ENCODE measurements around the gene TNIK.
"Not testable (repeated sequence)": the region's sequence is repeated elsewhere in the genome, so short reads cannot be mapped to it uniquely, and the experiment has no call there.

The TNIK gene

GRCh38 chr3:171157286-171157685 is 302.9 kb downstream of the TNIK start:
- no peak for DNase-seq

DNA sequence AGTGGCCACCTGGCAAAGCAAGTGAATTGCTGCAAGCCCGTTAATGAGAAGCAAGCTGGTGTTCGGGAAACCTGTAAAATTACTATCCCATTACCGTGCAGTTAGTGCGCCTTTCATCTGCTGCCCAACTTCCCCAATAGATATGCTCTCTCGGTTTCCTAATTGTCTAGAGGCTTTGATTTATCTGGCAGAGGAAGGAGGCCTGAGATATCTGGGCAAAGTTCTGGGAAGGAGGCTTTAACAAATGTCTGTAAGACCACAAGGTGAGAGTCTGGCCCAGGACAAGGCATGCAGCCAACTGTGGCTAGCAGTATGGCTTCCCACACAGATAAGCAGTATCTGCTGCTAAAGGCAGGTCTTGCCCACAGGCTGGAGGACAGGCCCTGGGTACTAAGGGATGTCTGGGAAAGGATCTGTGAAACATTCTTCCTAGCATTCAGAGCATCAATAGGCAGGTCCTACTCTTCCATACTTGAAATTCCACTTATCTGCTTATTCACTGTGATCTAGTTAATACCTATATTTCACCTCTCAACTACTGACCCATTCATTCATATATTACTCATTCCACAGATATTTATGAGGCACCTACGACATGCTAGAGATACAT is 303.7 kb downstream of the TNIK start:
- no peak for DNase-seq

- no peak for DNase-seq
Measured at GRCh38 chr3:171155122-171155700, 305.0 kb downstream of the TNIK start.

DNA sequence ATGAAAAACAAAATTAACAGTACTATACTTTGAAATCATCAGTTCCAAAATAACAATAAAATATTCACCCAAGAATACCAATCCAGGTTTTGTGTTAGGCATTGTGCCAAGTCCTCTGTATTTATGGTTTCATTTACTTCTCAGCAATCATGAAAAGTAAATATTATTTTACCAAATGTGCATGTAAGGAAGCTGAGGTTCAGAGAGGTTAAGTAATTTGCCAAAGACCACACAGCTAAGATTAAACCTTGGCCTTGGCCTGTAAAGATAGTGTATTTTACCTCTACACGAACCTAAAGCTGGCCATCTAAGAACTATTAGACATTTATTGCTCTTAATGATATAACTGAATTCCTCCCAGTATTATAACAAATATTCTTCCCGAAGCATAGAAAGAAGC is 309.3 kb downstream of the TNIK start:
- DNase-seq: no peak

DNA sequence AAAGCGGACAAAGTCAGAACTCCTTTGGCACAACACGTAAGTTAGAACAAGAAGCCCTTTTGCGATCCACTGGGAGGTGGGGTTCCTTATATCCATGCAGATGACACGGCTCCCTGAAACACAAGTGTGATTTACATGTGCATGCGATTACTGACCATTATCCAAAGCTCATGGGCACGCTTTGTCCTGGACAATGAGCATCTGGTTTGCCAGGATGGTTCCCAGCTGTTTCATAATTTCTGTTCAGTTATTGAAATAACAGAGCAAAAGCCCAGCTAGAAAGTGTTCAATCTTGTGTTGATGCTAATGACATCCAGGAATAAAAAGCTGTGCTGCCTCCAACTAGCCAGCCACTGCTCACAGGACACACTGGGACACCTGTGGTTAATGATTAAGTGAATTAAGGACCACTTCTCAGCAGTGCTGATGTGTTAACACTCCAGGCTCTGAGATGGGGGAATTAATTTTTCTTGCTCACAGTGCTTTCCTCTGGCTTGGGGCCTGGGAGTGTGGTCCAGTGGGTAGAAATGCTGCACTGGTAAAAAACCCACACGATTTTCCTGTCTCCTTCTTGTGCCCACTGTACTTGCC is 310.6 kb downstream of the TNIK start:
- no peak for DNase-seq

DNA sequence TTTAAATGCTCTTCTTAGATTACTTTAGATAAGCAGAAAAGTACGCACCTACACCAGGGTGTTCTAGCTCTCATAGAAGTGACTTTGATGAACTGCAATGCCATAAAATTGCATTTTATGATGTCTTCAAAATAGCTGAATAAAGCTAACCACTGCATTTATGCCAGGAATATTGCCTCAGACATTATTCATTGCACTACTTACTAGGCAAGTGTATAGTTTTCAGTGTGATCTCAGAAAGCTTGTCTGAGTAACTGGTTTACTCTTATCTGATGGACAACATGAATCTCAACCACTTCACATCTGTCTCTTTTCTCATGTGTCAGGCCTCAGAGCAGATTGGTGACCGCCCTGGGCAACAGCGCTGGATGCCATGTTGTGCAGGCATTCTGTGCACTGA is 314.4 kb downstream of the TNIK start:
- DNase-seq: no peak

DNA sequence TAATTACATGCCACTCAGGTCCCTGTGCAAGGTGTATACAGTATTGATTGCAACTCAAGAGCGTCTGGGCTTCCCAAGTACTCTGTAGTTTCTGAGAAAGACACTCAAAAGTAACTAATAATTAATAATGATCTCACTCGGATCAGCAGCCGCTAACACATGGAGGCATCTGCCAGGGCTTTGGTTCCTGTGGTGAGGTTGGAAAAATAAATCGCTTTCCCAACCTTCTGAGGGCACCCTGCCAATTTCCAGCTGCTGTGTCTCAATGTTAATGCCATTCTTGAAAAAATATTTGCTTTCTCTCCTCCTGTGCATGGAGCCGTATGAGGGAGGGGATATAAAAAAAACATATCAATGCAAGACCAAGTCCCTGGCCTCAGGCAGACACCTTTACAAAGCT is 317.2 kb downstream of the TNIK start:
- no peak for DNase-seq

DNA sequence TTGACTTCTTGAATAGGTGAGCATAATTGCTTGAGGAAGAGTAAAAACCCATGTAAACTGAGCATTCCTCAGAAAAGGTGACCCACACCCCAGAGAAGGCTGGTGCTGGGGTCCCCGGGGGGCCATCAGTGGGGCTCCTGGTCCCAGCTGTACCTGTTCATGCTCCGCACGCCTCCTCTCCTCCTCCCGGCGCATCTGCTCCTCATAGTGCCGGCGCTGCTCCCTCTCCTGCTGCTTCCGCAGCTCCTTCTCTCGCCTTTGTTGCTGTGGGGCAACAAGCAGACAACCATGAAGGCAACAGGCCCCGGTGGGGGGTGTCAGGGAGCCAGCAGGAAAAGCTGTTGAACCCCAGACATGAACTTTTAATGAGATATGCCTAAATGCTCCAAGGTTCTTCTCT is 320.0 kb downstream of the TNIK start:
- DNase-seq: no peak

DNA sequence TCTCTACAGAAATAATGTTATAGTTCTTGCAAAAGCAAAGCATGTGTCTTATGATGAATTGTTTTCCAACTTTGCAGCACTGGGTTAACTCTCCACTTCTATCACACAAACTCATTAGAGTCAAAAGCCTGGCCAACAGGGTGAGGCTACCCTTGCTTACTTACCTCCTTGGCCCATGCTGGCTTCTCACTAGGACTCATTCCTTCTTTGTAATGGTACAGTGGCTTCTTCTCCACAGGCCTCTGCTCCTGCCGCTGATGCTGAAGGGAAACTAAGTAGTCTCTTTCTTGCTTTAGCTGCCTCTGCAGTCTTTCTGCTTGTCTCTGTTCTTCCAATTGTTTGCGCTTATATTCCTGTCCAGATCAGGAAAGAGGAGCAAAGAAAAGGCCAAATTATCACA is 322.2 kb downstream of the TNIK start:
- DNase-seq: no peak

- no peak for DNase-seq
Measured at GRCh38 chr3:171135549-171135948, 324.7 kb downstream of the TNIK start.

- DNase-seq: no peak
Measured at GRCh38 chr3:171133796-171134569, 326.2 kb downstream of the TNIK start.

- no peak for DNase-seq
Measured at GRCh38 chr3:171133337-171133736, 326.9 kb downstream of the TNIK start.

DNA sequence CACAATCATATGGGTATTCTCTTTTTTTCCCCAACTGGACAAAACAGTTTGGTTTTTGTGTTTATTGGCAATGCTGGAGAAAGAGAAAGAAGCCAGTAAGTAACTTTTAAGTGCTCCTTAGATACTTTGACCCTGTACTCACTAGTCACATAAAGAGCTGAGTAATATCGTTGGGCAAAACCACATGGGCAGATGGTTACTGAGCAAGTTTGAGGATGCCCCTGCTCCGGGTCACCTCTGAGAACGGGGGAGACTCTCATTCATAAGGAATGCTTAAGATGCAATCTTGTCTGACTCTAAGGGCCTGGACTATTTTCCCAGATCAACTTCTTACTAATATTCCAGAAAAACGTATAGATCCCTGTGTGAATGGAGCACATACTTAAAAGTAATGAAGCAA is 327.3 kb downstream of the TNIK start:
- DNase-seq: no peak

DNA sequence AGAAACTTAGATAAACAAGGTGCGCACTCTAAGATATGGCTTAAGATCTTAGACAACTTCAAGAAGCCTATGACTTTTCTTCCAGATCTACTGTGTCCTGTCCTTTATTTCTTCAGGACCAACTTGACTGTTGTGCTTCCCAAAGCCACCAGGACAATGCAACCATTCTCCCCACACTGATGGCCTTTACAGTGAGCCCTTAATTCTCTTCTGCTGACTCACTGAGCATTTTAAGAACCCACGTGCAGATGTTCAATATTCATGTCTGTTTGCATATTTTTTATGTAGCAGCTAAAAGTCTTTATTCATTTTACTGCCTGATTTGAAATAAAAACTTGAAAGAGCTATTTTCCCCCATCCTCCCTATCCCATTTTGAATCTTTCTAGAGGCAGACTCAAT is 330.4 kb downstream of the TNIK start:
- no peak for DNase-seq

DNA sequence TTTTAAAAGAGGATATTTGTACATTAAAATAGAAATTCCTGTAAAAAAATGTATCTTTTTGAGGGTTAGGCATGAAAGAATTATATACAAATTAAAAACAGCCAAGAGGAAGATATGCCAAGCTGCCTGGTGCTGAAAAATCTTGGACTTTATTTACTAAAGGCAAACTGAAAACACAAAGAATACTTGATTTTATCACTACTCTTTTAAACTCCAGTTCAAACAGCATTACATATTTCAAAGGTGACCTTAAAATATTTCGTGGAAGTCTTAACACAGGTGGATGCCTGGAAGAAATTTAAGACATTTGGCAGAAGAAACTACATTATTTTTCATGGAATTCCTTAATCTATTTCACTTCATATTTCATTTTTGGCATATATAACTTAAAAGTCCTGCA is 332.6 kb downstream of the TNIK start:
- no peak for DNase-seq

GRCh38 chr3:171126478-171127209 is 333.6 kb downstream of the TNIK start:
- no peak for DNase-seq

DNA sequence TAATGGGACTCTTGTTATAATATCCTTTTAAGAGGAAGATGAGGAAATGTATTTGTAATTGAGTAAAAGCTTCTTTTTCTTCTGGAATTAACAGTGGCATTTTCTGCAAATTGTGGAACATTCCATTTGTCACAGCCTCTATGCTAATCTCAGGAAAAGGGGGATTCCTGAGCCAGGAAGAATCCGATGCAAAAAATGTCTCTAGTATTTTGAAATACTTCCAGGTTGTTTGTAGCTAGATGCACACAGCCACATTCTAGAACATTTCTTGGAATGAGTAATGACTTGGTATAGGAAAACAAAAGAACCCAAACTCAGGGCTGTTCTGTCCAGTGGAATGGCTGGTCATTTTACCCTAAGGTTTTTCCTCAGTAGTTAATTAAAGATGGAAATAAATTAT is 335.2 kb downstream of the TNIK start:
- no peak for DNase-seq

GRCh38 chr3:171123915-171124314 is 336.3 kb downstream of the TNIK start:
- no peak for DNase-seq

DNA sequence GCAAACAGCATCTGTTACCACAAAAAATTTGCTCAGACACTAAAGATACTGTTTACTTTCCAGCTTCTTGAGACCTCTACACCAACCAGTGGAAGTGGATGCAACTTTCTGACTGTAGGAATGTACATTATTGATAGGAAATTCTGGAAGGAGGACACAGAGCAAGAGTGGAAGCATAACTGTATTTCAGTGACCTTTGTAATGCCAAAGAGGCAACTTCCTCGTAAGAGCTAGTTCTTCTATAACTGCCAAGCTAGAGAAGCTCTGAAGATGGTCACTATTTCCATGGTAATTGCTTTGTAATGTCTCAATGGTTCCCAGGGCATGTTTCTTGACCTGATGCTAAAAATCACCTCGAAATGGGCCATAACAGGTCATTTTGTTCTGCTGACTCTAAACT is 337.3 kb downstream of the TNIK start:
- no peak for DNase-seq

- no peak for DNase-seq
Measured at GRCh38 chr3:171122240-171122639, 338.0 kb downstream of the TNIK start.

DNA sequence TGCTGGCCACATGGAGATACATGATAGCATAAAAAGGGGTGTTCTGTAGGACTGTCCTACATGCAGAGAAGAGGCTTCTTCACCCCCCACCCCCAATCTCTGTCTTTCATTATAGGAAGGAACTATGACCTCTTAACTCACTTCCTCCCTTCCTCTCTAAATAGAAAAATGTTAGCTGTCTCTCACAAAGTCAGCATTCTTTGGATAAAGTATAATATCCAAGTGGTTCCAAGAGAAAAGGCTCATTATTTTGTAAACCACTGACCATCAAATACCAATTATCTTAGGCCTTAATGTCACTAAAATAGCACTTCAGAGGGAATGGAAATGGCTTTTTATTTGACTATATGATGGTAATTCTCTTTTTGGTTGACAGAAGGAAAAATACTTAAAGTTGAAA is 338.4 kb downstream of the TNIK start:
- DNase-seq: no peak

DNA sequence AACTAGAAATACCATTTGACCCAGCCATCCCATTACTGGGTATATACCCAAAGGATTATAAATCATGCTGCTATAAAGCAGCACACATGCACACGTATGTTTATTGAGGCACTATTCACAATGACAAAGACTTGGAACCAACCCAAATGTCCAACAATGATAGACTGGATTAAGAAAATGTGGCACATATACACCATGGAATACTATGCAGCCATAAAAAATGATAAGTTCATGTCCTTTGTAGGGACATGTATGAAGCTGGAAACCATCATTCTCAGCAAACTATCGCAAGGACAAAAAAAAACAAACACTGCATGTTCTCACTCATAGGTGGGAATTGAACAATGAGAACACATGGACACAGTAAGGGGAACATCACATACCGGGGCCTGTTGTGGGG is 340.8 kb downstream of the TNIK start:
- DNase-seq: not testable (repeated sequence)

- DNase-seq: not testable (repeated sequence)
Measured at GRCh38 chr3:171118993-171119392, 341.2 kb downstream of the TNIK start.

Data from effector CD8-positive, alpha-beta T cell (primary cell).